Nephron progenitor cell (in vitro differentiated cells): ENCODE data around the gene TEX36.
"Not testable (repeated sequence)": the region's sequence is repeated elsewhere in the genome, so short reads cannot be mapped to it uniquely, and the experiment has no call there.

ENCODE experiments used
- DNase-seq: peaks from one replicate; pipeline ENCODE4 v3.0.0; 2021
- H3K27ac Mint-ChIP-seq: 2 replicates; pipeline ENCODE4 v1.8.0; 2021; ENCODE audit warnings: mild to moderate bottlenecking, moderate library complexity, mixed read lengths
- H3K27me3 Mint-ChIP-seq: 2 replicates; pipeline ENCODE4 v1.8.0; 2021; ENCODE audit warnings: mild to moderate bottlenecking, low read depth, mixed read lengths; ENCODE audit not compliant: poor library complexity
- H3K36me3 Mint-ChIP-seq: 2 replicates; pipeline ENCODE4 v1.8.0; 2021; ENCODE audit warnings: low read depth, mixed read lengths
- H3K4me1 Mint-ChIP-seq: 2 replicates; pipeline ENCODE4 v1.8.0; 2021; ENCODE audit warnings: mixed read lengths
- H3K4me3 Mint-ChIP-seq: 2 replicates; pipeline ENCODE4 v1.8.0; 2021; ENCODE audit warnings: mild to moderate bottlenecking, moderate library complexity, mixed read lengths
- H3K9me3 Mint-ChIP-seq: 2 replicates; pipeline ENCODE4 v1.8.0; 2021; ENCODE audit warnings: mild to moderate bottlenecking, moderate library complexity, mixed read lengths
- TF ChIP-seq, protein P1 (sequence below): fragments of 200-600 bp; sonication (generic); IDR thresholded peaks from 2 replicates; pipeline ENCODE4 v1.5.0; 2021; ENCODE audit warnings: antibody characterized with exemption

The TEX36 gene

DNA sequence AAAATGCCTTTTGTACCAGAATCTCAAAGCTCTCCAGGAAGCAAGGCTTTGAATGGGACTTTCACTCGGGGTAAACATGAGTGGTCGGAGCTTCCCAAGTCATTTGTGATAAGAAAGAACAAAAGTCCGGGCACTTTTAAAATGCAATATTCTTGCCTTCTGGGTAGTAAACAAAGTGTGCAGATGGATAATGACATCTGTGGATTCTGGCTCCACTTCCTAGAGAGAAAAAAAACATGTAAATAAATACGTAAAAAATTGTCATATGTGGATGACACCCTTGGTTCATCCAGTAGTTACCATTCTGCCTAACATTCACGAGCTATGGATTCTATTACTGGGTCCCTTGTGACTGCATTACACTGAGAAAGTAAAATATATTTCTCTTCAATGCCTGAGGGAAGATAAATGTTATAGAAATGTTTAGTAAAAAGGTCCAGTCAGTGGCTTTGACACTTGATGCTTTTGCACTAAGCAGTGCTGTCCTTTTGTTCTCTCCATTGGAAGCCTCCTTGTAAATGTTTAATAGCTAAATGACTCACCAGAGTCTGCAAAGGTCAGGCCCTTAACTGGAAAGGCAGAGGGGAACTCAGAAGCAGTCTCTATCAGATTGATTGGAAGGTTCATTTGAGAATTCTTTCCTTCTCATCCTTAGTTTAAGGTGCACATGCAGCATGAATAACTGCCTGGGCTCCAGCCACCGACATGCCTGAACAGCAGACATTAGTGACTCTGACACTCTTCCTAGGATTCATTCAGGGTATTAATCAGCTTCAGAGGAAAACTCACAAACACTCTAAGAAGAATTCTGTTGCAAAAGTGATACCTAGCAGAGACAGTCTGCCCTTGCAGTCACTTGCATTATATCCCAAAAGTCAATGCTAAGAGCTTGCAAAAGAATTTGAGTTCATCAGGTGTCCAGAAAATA lies 24.8 kb upstream of the TEX36 start:
- Mint-ChIP-seq H3K27me3 (peaks cover 4% of the 10 kb centered on the region), H3K4me3 (no peak overlapping the region), H3K27ac (peak overlapping the region; percentile 34), H3K9me3 (peaks cover 19% of the 10 kb centered on the region), H3K36me3 (peaks cover 12% of the 10 kb centered on the region), H3K4me1 (peaks cover 48% of the 10 kb centered on the region)
- TF ChIP-seq, protein P1, sequence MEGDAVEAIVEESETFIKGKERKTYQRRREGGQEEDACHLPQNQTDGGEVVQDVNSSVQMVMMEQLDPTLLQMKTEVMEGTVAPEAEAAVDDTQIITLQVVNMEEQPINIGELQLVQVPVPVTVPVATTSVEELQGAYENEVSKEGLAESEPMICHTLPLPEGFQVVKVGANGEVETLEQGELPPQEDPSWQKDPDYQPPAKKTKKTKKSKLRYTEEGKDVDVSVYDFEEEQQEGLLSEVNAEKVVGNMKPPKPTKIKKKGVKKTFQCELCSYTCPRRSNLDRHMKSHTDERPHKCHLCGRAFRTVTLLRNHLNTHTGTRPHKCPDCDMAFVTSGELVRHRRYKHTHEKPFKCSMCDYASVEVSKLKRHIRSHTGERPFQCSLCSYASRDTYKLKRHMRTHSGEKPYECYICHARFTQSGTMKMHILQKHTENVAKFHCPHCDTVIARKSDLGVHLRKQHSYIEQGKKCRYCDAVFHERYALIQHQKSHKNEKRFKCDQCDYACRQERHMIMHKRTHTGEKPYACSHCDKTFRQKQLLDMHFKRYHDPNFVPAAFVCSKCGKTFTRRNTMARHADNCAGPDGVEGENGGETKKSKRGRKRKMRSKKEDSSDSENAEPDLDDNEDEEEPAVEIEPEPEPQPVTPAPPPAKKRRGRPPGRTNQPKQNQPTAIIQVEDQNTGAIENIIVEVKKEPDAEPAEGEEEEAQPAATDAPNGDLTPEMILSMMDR: no peak
- no peak for DNase-seq

DNA sequence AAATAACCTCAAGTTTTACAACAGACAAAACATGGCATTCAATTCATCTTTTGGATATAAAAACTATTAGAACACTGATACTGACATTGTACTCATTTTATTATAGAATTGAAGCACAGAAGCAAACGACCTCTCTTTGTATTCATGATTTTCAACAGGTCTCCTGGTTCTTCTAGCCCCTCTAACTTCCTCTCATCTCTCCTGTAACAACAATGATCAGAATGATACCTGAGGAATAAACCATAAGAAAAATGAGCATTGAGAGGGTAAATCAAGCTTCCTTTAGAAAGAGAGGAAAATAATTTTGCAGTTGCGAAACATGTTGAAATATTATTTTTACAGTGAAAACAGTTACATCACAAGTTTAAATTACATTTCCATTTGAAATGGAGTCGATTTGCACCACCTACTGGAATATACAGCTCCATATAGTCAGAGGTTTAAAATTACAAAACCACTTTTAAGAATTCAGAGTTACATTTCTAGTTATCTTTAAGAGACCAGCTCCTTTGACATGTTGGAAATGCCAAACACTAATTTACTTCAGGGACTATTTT lies 17.5 kb upstream of the TEX36 start:
- TF ChIP-seq, protein P1: no peak
- Mint-ChIP-seq H3K9me3 (peaks cover 5% of the 10 kb centered on the region), H3K27me3 (peaks cover 7% of the 10 kb centered on the region), H3K4me1 (peaks cover 5% of the 10 kb centered on the region), H3K36me3 (no peaks in the 10 kb centered on the region), H3K27ac (no peak overlapping the region), H3K4me3 (no peak overlapping the region)
- DNase-seq: no peak

DNA sequence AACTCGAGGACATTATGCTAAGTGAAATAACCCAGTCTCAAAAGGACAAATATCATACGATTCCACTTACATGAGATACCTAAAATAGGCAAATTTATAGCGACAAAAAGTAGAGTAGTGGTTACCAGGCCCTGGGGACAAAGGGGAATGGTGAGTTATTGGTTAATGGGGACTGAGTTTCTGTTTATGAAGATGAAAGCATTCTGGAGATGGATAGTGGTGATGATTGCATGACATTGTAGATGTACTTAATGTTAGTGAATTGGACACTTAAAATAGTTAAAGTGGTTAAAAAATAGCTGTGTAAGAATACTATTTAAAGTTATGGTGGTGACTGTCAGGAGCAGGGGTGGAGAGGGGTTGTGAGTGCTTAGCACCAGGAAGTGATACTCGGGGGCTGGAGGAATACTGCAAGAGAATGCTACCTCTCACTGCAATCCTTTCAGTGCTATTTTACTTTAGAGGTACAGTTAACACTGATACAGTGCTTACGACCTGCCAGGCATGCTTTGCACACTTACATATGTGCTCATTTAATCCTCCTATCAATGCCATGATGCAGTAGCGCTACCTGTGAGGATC lies 16.7 kb upstream of the TEX36 start:
- H3K9me3 Mint-ChIP-seq: peaks cover 5% of the 10 kb centered on the region
- H3K27me3 Mint-ChIP-seq: peaks cover 7% of the 10 kb centered on the region
- TF ChIP-seq, protein P1: no peak
- no peak overlapping the region for H3K4me3 Mint-ChIP-seq
- DNase-seq: no peak
- H3K4me1 Mint-ChIP-seq: peaks cover 5% of the 10 kb centered on the region
- no peak overlapping the region for H3K27ac Mint-ChIP-seq
- no peaks in the 10 kb centered on the region for H3K36me3 Mint-ChIP-seq

DNA sequence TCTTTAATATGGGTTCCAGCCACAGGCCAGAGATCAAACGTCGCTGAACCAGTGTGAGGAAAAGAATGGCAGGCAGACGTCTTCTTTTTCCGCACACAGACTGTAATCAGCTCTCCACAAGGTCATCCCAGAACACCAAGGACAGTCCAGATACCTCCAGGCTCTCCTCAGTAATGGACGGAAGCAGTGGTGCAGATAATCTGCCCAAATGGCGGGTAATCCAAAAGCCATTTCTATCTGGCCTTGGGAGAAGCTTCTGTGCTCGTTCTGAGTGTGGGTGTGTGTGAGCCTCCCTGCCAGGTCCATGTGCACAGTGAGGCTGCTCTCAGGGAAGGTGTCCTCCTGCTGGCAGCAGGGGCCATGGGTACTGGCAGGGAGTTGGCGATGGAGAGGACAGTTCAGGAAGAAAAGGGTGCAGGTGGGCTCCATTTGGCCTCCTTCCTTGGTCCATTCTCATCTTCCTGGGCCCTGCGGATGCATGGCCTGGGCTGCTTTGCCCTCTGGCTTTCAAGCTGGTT lies 15.6 kb upstream of the TEX36 start:
- Mint-ChIP-seq H3K4me3 (no peak overlapping the region), H3K27ac (no peak overlapping the region), H3K27me3 (peaks cover 3% of the 10 kb centered on the region), H3K36me3 (no peaks in the 10 kb centered on the region), H3K9me3 (peaks cover 5% of the 10 kb centered on the region), H3K4me1 (peaks cover 5% of the 10 kb centered on the region)
- TF ChIP-seq, protein P1: no peak
- DNase-seq: no peak

DNA sequence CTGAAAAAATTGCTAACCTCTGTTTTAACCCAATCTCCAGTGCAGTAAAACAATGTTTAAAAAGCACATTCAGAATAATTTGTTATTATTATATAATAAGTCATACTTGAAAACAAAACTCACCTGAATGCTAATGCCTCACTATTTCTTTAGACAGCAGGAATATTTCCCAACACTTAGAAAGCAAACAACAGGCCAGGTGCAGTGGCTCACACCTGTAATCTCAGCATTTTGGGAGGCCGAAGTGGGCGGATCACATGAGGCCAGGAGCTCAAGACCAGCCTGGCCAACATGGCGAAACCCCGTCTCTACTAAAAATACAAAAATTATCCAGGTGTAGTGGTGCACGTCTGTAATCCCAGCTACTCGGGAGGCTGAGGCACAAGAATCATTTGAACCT lies 13.9 kb upstream of the TEX36 start:
- H3K4me3 Mint-ChIP-seq, DNase-seq, H3K4me1 Mint-ChIP-seq, H3K9me3 Mint-ChIP-seq, H3K27ac Mint-ChIP-seq, H3K36me3 Mint-ChIP-seq, H3K27me3 Mint-ChIP-seq: not testable (repeated sequence)

DNA sequence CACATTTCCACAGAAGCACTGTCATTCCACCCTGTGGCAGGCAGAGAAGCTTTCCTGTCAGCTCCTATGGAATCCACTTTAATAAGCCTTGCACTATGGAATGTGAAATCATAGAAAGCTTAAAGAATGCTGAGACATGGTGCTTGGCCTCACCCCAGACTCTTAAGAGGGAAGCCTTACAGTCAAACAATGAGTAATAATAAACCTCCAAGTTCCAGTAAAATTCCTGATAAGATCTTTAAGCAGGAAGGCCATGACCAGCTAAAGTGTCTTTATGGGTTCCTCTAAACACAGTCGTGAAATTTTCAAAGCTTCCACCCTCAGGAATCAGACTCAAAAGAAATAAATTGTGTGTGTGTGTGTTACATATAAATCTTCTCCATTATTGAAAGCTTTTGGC lies 11.9 kb upstream of the TEX36 start:
- TF ChIP-seq, protein P1: no peak
- Mint-ChIP-seq H3K27me3 (no peaks in the 10 kb centered on the region), H3K27ac (no peak overlapping the region), H3K9me3 (no peaks in the 10 kb centered on the region), H3K4me1 (peaks cover 21% of the 10 kb centered on the region), H3K36me3 (no peaks in the 10 kb centered on the region), H3K4me3 (no peak overlapping the region)
- no peak for DNase-seq
